Keratinocyte (primary cell): ENCODE results near the gene CLIP4.

ENCODE experiments used
- CTCF ChIP-seq, 3 experiments: IDR thresholded peaks in 1 of 3; conservative IDR thresholded peaks in 1 of 3; optimal IDR thresholded peaks in 1 of 3; 2 replicates in 2 of 3; 3 replicates in 1 of 3; pipeline versions ENCODE3 to v1.5.1; 2011; ENCODE audit warnings: low read length in 3 of 3, mild to moderate bottlenecking in 3 of 3, moderate library complexity in 2 of 3, control low read depth in 1 of 3, inconsistent platforms in 1 of 3; ENCODE audit not compliant: insufficient read depth in 2 of 3; ENCODE audit errors: extremely low read depth in 1 of 3
- EZH2 ChIP-seq: IDR thresholded peaks from one replicate; pipeline ENCODE4 v1.6.1; 2012; ENCODE audit warnings: inconsistent platforms, mild to moderate bottlenecking, low read length, moderate library complexity

GRCh38 chr2:29115797-29116781, 874 bp downstream of the CLIP4 start:
- TF ChIP-seq EZH2: no peak
- TF ChIP-seq CTCF (optimal IDR thresholded peaks at IDR 0.05 in 1 of 3, IDR thresholded peaks at IDR 0.05 in 1 of 3, conservative IDR thresholded peaks at IDR 0.05 in 1 of 3; ENCODE audit: extremely low read depth in 1 of 3, insufficient read depth in 2 of 3, low read length in 3 of 3): no peak
